Smooth muscle cell (in vitro differentiated cells): Measurements from ENCODE around the gene PTBP2. TPM values are rescaled to one million over a fixed set of nuclear protein-coding genes. Genes with fewer than 3 reads are reported as not detected.

Experiments
- DNase-seq: peaks from one replicate; lab custom pipeline; 2025; ENCODE audit not compliant: unreplicated experiment; lab: John Stamatoyannopoulos, UW
- H2AFZ ChIP-seq: fragments of 200-600 bp; sonication (generic); 2 replicates; pipeline ENCODE4 v1.6.0; 2016; ENCODE audit warnings: antibody characterized with exemption, low read depth, mild to moderate bottlenecking
- H3F3A ChIP-seq: fragments of 200-600 bp; sonication (generic); 2 replicates; pipeline ENCODE4 v1.6.0; 2017; ENCODE audit warnings: antibody characterized with exemption, low read depth
- H3K27ac ChIP-seq: fragments of 200-600 bp; sonication (generic); 2 replicates; pipeline ENCODE4 v1.5.1; 2016; ENCODE audit warnings: low read depth, mild to moderate bottlenecking
- H3K27me3 ChIP-seq: fragments of 200-600 bp; sonication (generic); 2 replicates; pipeline ENCODE4 v1.6.1; 2016; ENCODE audit warnings: low read depth, mild to moderate bottlenecking
- H3K36me3 ChIP-seq: fragments of 200-600 bp; sonication (generic); 2 replicates; pipeline ENCODE4 v1.5.1; 2016; ENCODE audit warnings: low read depth
- H3K4me1 ChIP-seq: fragments of 200-600 bp; sonication (generic); 2 replicates; pipeline ENCODE4 v1.5.1; 2016; ENCODE audit warnings: low read depth
- H3K4me2 ChIP-seq: fragments of 200-600 bp; sonication (generic); 2 replicates; pipeline ENCODE4 v1.6.0; 2016; ENCODE audit warnings: mild to moderate bottlenecking
- H3K4me3 ChIP-seq: fragments of 200-600 bp; sonication (generic); 2 replicates; pipeline ENCODE4 v1.5.1; 2016; ENCODE audit warnings: mild to moderate bottlenecking
- H3K79me2 ChIP-seq: fragments of 200-600 bp; sonication (generic); 2 replicates; pipeline ENCODE4 v1.6.0; 2016; ENCODE audit warnings: low read depth, mild to moderate bottlenecking
- H3K9ac ChIP-seq: fragments of 200-600 bp; sonication (generic); 2 replicates; pipeline ENCODE4 v1.6.0; 2016; ENCODE audit warnings: low read depth
- H3K9me3 ChIP-seq: fragments of 200-600 bp; sonication (generic); replicated peaks from 2 replicates; pipeline ENCODE4 v1.5.1; 2016; ENCODE audit warnings: low read depth
- H4K20me1 ChIP-seq: fragments of 200-600 bp; sonication (generic); 2 replicates; pipeline ENCODE4 v1.6.0; 2016; ENCODE audit warnings: low read depth
- CTCF ChIP-seq: fragments of 200-600 bp; sonication (generic); IDR thresholded peaks from 2 replicates; pipeline ENCODE4 v1.5.1; 2017; ENCODE audit warnings: borderline replicate concordance, mild to moderate bottlenecking, antibody characterized with exemption; ENCODE audit not compliant: insufficient read depth, poor library complexity, severe bottlenecking
- WGBS: methylation state at CpG from one replicate; pipeline ENCODE4 v1.1.7; 2016; ENCODE audit warnings: low lambda C conversion rate; 5-methylcytosine and 5-hydroxymethylcytosine counted together
- polyA plus RNA-seq: library from polyadenylated mRNA; unstranded; fragments of >200 nt; fragmentation: Nextera tagmentation; extraction: Ambion mirVana; gene quantifications from 2 replicates; pipeline ENCODE4 v1.2.1, GENCODE V29; 2016
- total RNA-seq: library from RNA; depleted of rRNA; stranded (reverse); fragments of >200 nt; gene quantifications from 2 replicates; pipeline ENCODE4 v1.2.3, GENCODE V29; 2014

The PTBP2 gene
- total and polyA plus RNA-seq, 2 experiments from 2014 or later = 3.3 to 69.7 TPM

- Histone ChIP-seq H3K36me3 (no peaks in the 10 kb centered on the region), H2AFZ (peak overlapping the region; percentile 98), H3K79me2 (peaks cover 53% of the 10 kb centered on the region), H3K4me3 (peak overlapping the region; percentile 95), H4K20me1 (peaks cover 31% of the 10 kb centered on the region), H3K27me3 (no peaks in the 10 kb centered on the region), H3F3A (no peaks in the 10 kb centered on the region), H3K9ac (peak overlapping the region; percentile 96), H3K4me1 (peaks cover 12% of the 10 kb centered on the region), H3K27ac (peak overlapping the region; percentile 89), H3K4me2 (peak overlapping the region; percentile 92), H3K9me3 (no peaks in the 10 kb centered on the region)
- under 1% methylated on average over 14 of the region's 29 CpGs for WGBS
- no peak for TF ChIP-seq CTCF
- DNase-seq = peak; percentile 55
These were observed 758 bp downstream of the PTBP2 start for GRCh38 chr1:96722161-96722922.

- H3K79me2 ChIP-seq = peaks cover 59% of the 10 kb centered on the region
These were observed 1.4 kb downstream of the PTBP2 start for GRCh38 chr1:96722958-96723357.

GRCh38 chr1:96723377-96723776 is 1.8 kb downstream of the PTBP2 start:
- Histone ChIP-seq H3K4me1 (peaks cover 12% of the 10 kb centered on the region), H3K4me2 (peak overlapping the region; percentile 92), H3K9me3 (no peaks in the 10 kb centered on the region), H3K27me3 (no peaks in the 10 kb centered on the region), H3F3A (no peaks in the 10 kb centered on the region), H3K36me3 (no peaks in the 10 kb centered on the region), H4K20me1 (peaks cover 41% of the 10 kb centered on the region), H3K79me2 (peaks cover 64% of the 10 kb centered on the region), H3K9ac (peak overlapping the region; percentile 96), H3K27ac (peak overlapping the region; percentile 89), H3K4me3 (peak overlapping the region; percentile 95), H2AFZ (no peak overlapping the region)
- no peak for TF ChIP-seq CTCF
- no peak for DNase-seq
- WGBS = 73% methylated on average over 4 of the region's 4 CpGs

More at GRCh38 chr1:96722958-96723357, 1.4 kb downstream of the PTBP2 start:
- Histone ChIP-seq H3K9ac (peak overlapping the region; percentile 96), H3K27ac (peak overlapping the region; percentile 89), H3K36me3 (no peaks in the 10 kb centered on the region), H3K4me3 (peak overlapping the region; percentile 95), H2AFZ (peak overlapping the region; percentile 98), H4K20me1 (peaks cover 37% of the 10 kb centered on the region), H3F3A (no peaks in the 10 kb centered on the region), H3K9me3 (no peaks in the 10 kb centered on the region), H3K4me2 (peak overlapping the region; percentile 92), H3K27me3 (no peaks in the 10 kb centered on the region), H3K4me1 (peaks cover 12% of the 10 kb centered on the region)
- 35% methylated on average over 3 of the region's 3 CpGs for WGBS
- no peak for DNase-seq
- TF ChIP-seq CTCF = no peak
